ENCODE results near the gene CADM2. TPM values are rescaled to one million over a fixed set of nuclear protein-coding genes. Genes with fewer than 3 reads are reported as not detected.

CADM2 gene
- total RNA-seq, 2 donors from 2014 or later: 24.1 to 29.8 TPM

- Histone ChIP-seq H3K27me3 (ENCODE audit: control insufficient read depth, insufficient read depth, low read length, poor library complexity, severe bottlenecking) (peaks cover 8% of the 10 kb centered on the region), H3K9me3 (ENCODE audit: control insufficient read depth, low read length) (no peaks in the 10 kb centered on the region), H3K27ac (ENCODE audit: low read depth, low read length) (no peak overlapping the region), H3K4me1 (ENCODE audit: control insufficient read depth, insufficient read depth, low read length) (no peaks in the 10 kb centered on the region), H3K36me3 (ENCODE audit: control insufficient read depth, insufficient read depth, low read length) (no peaks in the 10 kb centered on the region), H3K4me3 (ENCODE audit: low read length) (no peak overlapping the region), H3K9ac (ENCODE audit: extremely low read depth, low read length, poor library complexity, severe bottlenecking) (no peak overlapping the region)
- Mint-ChIP-seq H3K27ac (no peak overlapping the region), H3K4me1 (no peaks in the 10 kb centered on the region), H3K9me3 (no peaks in the 10 kb centered on the region), H3K27me3 (ENCODE audit: insufficient read depth) (peaks cover 8% of the 10 kb centered on the region), H3K4me3 (no peak overlapping the region), H3K36me3 (ENCODE audit: low read depth) (no peaks in the 10 kb centered on the region)
- no peak for DNase-seq
- TF ChIP-seq CTCF (conservative IDR thresholded peaks at IDR 0.05): no peak
- WGBS, 2 experiments (ENCODE audit: insufficient coverage in 1 of 2, insufficient read length in 1 of 2): 89% methylated on average over 1 of the region's 1 CpG; no CpG with 5 or more reads in 1 of the 2 experiments
Measured at GRCh38 chr3:85592256-85592655, 633.5 kb downstream of the CADM2 start.

GRCh38 chr3:85594676-85595075 is 635.9 kb downstream of the CADM2 start:
- no peaks in the 10 kb centered on the region for H3K27me3 Mint-ChIP-seq (ENCODE audit: insufficient read depth)
- Histone ChIP-seq H3K9ac (ENCODE audit: extremely low read depth, low read length, poor library complexity, severe bottlenecking) (no peak overlapping the region), H3K9me3 (ENCODE audit: control insufficient read depth, low read length) (no peaks in the 10 kb centered on the region), H3K27ac (ENCODE audit: low read depth, low read length) (no peak overlapping the region), H3K4me3 (ENCODE audit: low read length) (no peak overlapping the region), H3K36me3 (ENCODE audit: control insufficient read depth, insufficient read depth, low read length) (no peaks in the 10 kb centered on the region), H3K4me1 (ENCODE audit: control insufficient read depth, insufficient read depth, low read length) (no peaks in the 10 kb centered on the region), H3K27me3 (ENCODE audit: control insufficient read depth, insufficient read depth, low read length, poor library complexity, severe bottlenecking) (no peaks in the 10 kb centered on the region)
- no peaks in the 10 kb centered on the region for H3K9me3 Mint-ChIP-seq
- no peaks in the 10 kb centered on the region for H3K4me1 Mint-ChIP-seq
- WGBS, 2 experiments (ENCODE audit: insufficient coverage in 1 of 2, insufficient read length in 1 of 2): 82% methylated on average over 1 of the region's 1 CpG; no CpG with 5 or more reads in 1 of the 2 experiments
- H3K4me3 Mint-ChIP-seq: no peak overlapping the region
- DNase-seq: no peak
- no peak for TF ChIP-seq CTCF (conservative IDR thresholded peaks at IDR 0.05)
- H3K27ac Mint-ChIP-seq: no peak overlapping the region
- no peaks in the 10 kb centered on the region for H3K36me3 Mint-ChIP-seq (ENCODE audit: low read depth)

- peaks cover 16% of the 10 kb centered on the region for H3K27me3 ChIP-seq (ENCODE audit: control insufficient read depth, insufficient read depth, low read length, poor library complexity, severe bottlenecking)
- no peak overlapping the region for H3K4me3 ChIP-seq (ENCODE audit: low read length)
- TF ChIP-seq CTCF (conservative IDR thresholded peaks at IDR 0.05): no peak
- no peaks in the 10 kb centered on the region for H3K9me3 Mint-ChIP-seq
- DNase-seq: no peak
- H3K27ac Mint-ChIP-seq: no peak overlapping the region
- no peaks in the 10 kb centered on the region for H3K4me1 ChIP-seq (ENCODE audit: control insufficient read depth, insufficient read depth, low read length)
- H3K27ac ChIP-seq (ENCODE audit: low read depth, low read length): no peak overlapping the region
- whole genome bisulfite sequencing, 2 experiments (ENCODE audit: insufficient coverage in 1 of 2, insufficient read length in 1 of 2): 100% methylated on average over 1 of the region's 1 CpG; no CpG with 5 or more reads in 1 of the 2 experiments
- peaks cover 36% of the 10 kb centered on the region for H3K4me1 Mint-ChIP-seq
- H3K27me3 Mint-ChIP-seq (ENCODE audit: insufficient read depth): peaks cover 2% of the 10 kb centered on the region
- H3K4me3 Mint-ChIP-seq: no peak overlapping the region
- H3K36me3 Mint-ChIP-seq (ENCODE audit: low read depth): no peaks in the 10 kb centered on the region
- no peaks in the 10 kb centered on the region for H3K36me3 ChIP-seq (ENCODE audit: control insufficient read depth, insufficient read depth, low read length)
- no peak overlapping the region for H3K9ac ChIP-seq (ENCODE audit: extremely low read depth, low read length, poor library complexity, severe bottlenecking)
- H3K9me3 ChIP-seq (ENCODE audit: control insufficient read depth, low read length): no peaks in the 10 kb centered on the region
Measured at GRCh38 chr3:85603378-85603777, 644.6 kb downstream of the CADM2 start.

Measured in endodermal cell (in vitro differentiated cells).